Body of pancreas (tissue), 4 donors: ENCODE results near the gene APH1A. TPM values are rescaled to one million over a fixed set of nuclear protein-coding genes. Genes with fewer than 3 reads are reported as not detected.
"Not testable (repeated sequence)": the region's sequence is repeated elsewhere in the genome, so short reads cannot be mapped to it uniquely, and the experiment has no call there.

Source experiments
- ATAC-seq: fragments of 150-250 bp; one replicate; pipeline ENCODE4 v1.9.1; 2016
- DNase-seq, 4 donors: peaks; one replicate each; pipeline ENCODE4 v3.0.0-alpha.2; 2019
- H3K27ac ChIP-seq, 4 donors: fragments of 200-600 bp; sonication (generic); 1 replicate in 3 of 4; 2 replicates in 1 of 4; pipeline versions ENCODE4 v1.5.1 to v1.6.1; 2016 to 2019; ENCODE audit warnings: mild to moderate bottlenecking in 1 of 4, mixed read lengths in 1 of 4, moderate library complexity in 1 of 4
- H3K27me3 ChIP-seq, 2 donors: fragments of 200-600 bp; sonication (generic); one replicate each; pipeline ENCODE4 v1.6.0; 2016; ENCODE audit warnings: mild to moderate bottlenecking in 1 of 2
- H3K36me3 ChIP-seq, 2 donors: fragments of 200-600 bp; sonication (generic); replicated peaks in 1 of 2; 2 replicates each; pipeline ENCODE4 v1.5.1; 2016; ENCODE audit warnings: low read depth in 2 of 2; ENCODE audit not compliant: insufficient read depth in 1 of 2
- H3K4me1 ChIP-seq: fragments of 200-600 bp; sonication (generic); one replicate; pipeline ENCODE4 v1.6.0; 2016
- H3K4me3 ChIP-seq, 2 donors: fragments of 200-600 bp; sonication (generic); 1 replicate in 1 of 2; 2 replicates in 1 of 2; pipeline ENCODE4 v1.5.1; 2016 to 2019
- H3K9me3 ChIP-seq, 3 donors: fragments of 200-600 bp; sonication (generic); 1 replicate in 2 of 3; 2 replicates in 1 of 3; pipeline ENCODE4 v1.5.1; 2016
- CTCF ChIP-seq, 7 experiments: fragments of 450-650 bp in 4 of 7; fragments of 200-600 bp in 3 of 7; sonication (generic) in 3 of 7; IDR thresholded peaks; one replicate each; pipeline ENCODE4 v1.5.1; 2016 to 2019; ENCODE audit warnings: antibody characterized with exemption in 7 of 7
- POLR2A ChIP-seq, 3 donors: fragments of 450-650 bp; IDR thresholded peaks; one replicate each; pipeline ENCODE4 v1.6.1; 2016; ENCODE audit warnings: antibody characterized with exemption in 3 of 3, mild to moderate bottlenecking in 2 of 3
- WGBS, 2 donors: methylation state at CpG; one replicate each; pipeline ENCODE4 v1.1.5; 2017; 5-methylcytosine and 5-hydroxymethylcytosine counted together
- intact Hi-C: fragments of 100-400 bp; cut with DNase I; formaldehyde crosslinking; loops from one replicate; pipeline ENCODE4 v1.15.1; 2023
- total RNA-seq, 2 donors: library from RNA; depleted of rRNA; stranded (reverse); fragments of >200 nt; gene quantifications; one replicate each; pipeline ENCODE4 v1.1.0, GENCODE V29; 2016

Gene APH1A
- total RNA-seq, result 10 to 100 TPM; 33.0 to 56.6 TPM

- ATAC-seq, result peak; percentile 99
- Histone ChIP-seq H3K36me3 (peaks cover 0 to 10% of the 10 kb centered on the region in 2 donors), H3K4me1 (peaks cover 12% of the 10 kb centered on the region), H3K9me3 (no peaks in the 10 kb centered on the region), H3K4me3 (peak within 1 kb of the TSS; percentile 92 to 98), H3K27ac (peak within 1 kb of the TSS; percentile 70 to 93 (median 88)), H3K27me3 (no peaks in the 10 kb centered on the region)
- intact Hi-C loops, result no loop called here
- peak; percentile 94 to 97 (median 96) for DNase-seq
- WGBS, 2 donors, result 0 to 1% methylated on average over 26 to 43 of the region's 49 CpGs
- peak; percentile 19 to 76 (median 63) for TF ChIP-seq POLR2A (IDR thresholded peaks at IDR 0.05)
- TF ChIP-seq CTCF (IDR thresholded peaks at IDR 0.05), result no peak
Observed at GRCh38 chr1:150268705-150269403, at the start of gene APH1A. TSS of gene APH1A (minus strand) at chr1:150269016. CDS start at chr1:150268810, 206 bp downstream.

GRCh38 chr1:150314691-150315090 is 45.9 kb upstream of the APH1A start:
- DNase-seq, H3K4me1 ChIP-seq, intact Hi-C loops, ATAC-seq, H3K36me3 ChIP-seq, H3K27ac ChIP-seq, H3K27me3 ChIP-seq, H3K9me3 ChIP-seq, H3K4me3 ChIP-seq: not testable (repeated sequence)
- WGBS, 2 donors, result 83 to 85% methylated on average over 4 of the region's 4 CpGs

- TF ChIP-seq CTCF (IDR thresholded peaks at IDR 0.05) (no peak), POLR2A (IDR thresholded peaks at IDR 0.05) (no peak)
- peaks cover 0 to 4% of the 10 kb centered on the region in 2 donors for H3K36me3 ChIP-seq
- H3K9me3 ChIP-seq, result no peaks in the 10 kb centered on the region
- DNase-seq, result no peak
- no peak for ATAC-seq
- H3K4me3 ChIP-seq, result no peak overlapping the region
- H3K27ac ChIP-seq, result no peak overlapping the region
- WGBS, 2 donors, result 68 to 73% methylated on average over 2 of the region's 2 CpGs
- intact Hi-C loops, result no loop called here
- H3K4me1 ChIP-seq, result no peaks in the 10 kb centered on the region
- no peaks in the 10 kb centered on the region for H3K27me3 ChIP-seq
Observed at GRCh38 chr1:150311762-150312161, 42.9 kb upstream of the APH1A start.

GRCh38 chr1:150309758-150310508 is 41.1 kb upstream of the APH1A start:
- intact Hi-C loops, result no loop called here
- Histone ChIP-seq H3K9me3 (no peaks in the 10 kb centered on the region), H3K4me1 (no peaks in the 10 kb centered on the region), H3K4me3 (no peak overlapping the region), H3K27ac (no peak overlapping the region), H3K27me3 (no peaks in the 10 kb centered on the region), H3K36me3 (peaks cover 0 to 4% of the 10 kb centered on the region in 2 donors)
- ATAC-seq (no peak), DNase-seq (no peak)
- 79 to 92% methylated on average over 10 of the region's 10 CpGs for WGBS, 2 donors
- TF ChIP-seq POLR2A (IDR thresholded peaks at IDR 0.05), result no peak
- TF ChIP-seq CTCF (IDR thresholded peaks at IDR 0.05), result no peak

- H3K4me3 ChIP-seq, ATAC-seq, DNase-seq, H3K27ac ChIP-seq, intact Hi-C loops, H3K36me3 ChIP-seq, H3K27me3 ChIP-seq, H3K9me3 ChIP-seq, H3K4me1 ChIP-seq: not testable (repeated sequence)
- 92 to 94% methylated on average over 9 of the region's 9 CpGs for WGBS, 2 donors
Observed at GRCh38 chr1:150308585-150308984, 39.8 kb upstream of the APH1A start.
